Large intestine (tissue), 12 donors: ENCODE measurements around the gene PRR9. TPM values are rescaled to one million over a fixed set of nuclear protein-coding genes. Genes with fewer than 3 reads are reported as not detected.
"Not testable (repeated sequence)": the region's sequence is repeated elsewhere in the genome, so short reads cannot be mapped to it uniquely, and the experiment has no call there.

Experiments
- DNase-seq, 2 donors: peaks; one replicate each; pipeline versions ENCODE4 v3.0.0 to v3.0.0-alpha.2; 2013
- H3K27ac ChIP-seq: one replicate; pipeline ENCODE4 v1.5.1; 2013; ENCODE audit warnings: low read length
- H3K27me3 ChIP-seq: 2 replicates; pipeline ENCODE4 v1.6.1; 2013; ENCODE audit warnings: low read length; ENCODE audit not compliant: control insufficient read depth, insufficient read depth
- H3K36me3 ChIP-seq: 2 replicates; pipeline ENCODE4 v1.6.1; 2013; ENCODE audit warnings: low read length; ENCODE audit not compliant: control insufficient read depth, insufficient read depth
- H3K4me1 ChIP-seq: one replicate; pipeline ENCODE4 v1.6.1; 2013; ENCODE audit warnings: low read length; ENCODE audit not compliant: control insufficient read depth, insufficient read depth
- H3K4me3 ChIP-seq: one replicate; pipeline ENCODE4 v1.5.1; 2013; ENCODE audit warnings: low read length
- H3K9me3 ChIP-seq: one replicate; pipeline ENCODE4 v1.6.1; 2013; ENCODE audit warnings: mild to moderate bottlenecking, low read depth, low read length, moderate library complexity; ENCODE audit not compliant: control insufficient read depth
- WGBS: methylation state at CpG from one replicate; pipeline ENCODE4 v1.1.5; 2013; ENCODE audit warnings: low lambda C conversion rate; ENCODE audit not compliant: insufficient coverage; 5-methylcytosine and 5-hydroxymethylcytosine counted together
- long read RNA-seq, 11 donors: transcript quantifications; one replicate each; lab custom pipeline, GENCODE V29; 2026
- polyA plus RNA-seq: library from polyadenylated mRNA; unstranded; fragments of 120-200 nt; gene quantifications from one replicate; pipeline ENCODE4 v1.2.1, GENCODE V29; 2013

Gene PRR9, protein sequence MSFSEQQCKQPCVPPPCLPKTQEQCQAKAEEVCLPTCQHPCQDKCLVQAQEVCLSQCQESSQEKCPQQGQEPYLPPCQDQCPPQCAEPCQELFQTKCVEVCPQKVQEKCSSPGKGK
- 0.06 TPM for polyA plus RNA-seq
- long read RNA-seq, donor 1 = 0 reads
- long read RNA-seq, donor 2 = 0 reads
- long read RNA-seq, donor 3 = 0 reads
- long read RNA-seq, donor 4 = 0 reads
- long read RNA-seq, donor 5 = 0 reads
- long read RNA-seq, donor 6 = 0 reads
- long read RNA-seq, donor 7 = 0 reads
- long read RNA-seq, donor 8 = 0 reads
- long read RNA-seq, donor 9 = 0 reads
- long read RNA-seq, donor 10 = 0 reads
- long read RNA-seq, donor 11 = 0 reads

- Histone ChIP-seq H3K36me3 (no peaks in the 10 kb centered on the region), H3K27ac (no peak within 1 kb of the TSS), H3K27me3 (peaks cover 2% of the 10 kb centered on the region), H3K4me3 (no peak within 1 kb of the TSS), H3K9me3 (no peaks in the 10 kb centered on the region), H3K4me1 (peaks cover 4% of the 10 kb centered on the region)
- no peak for DNase-seq
- WGBS = no CpG with 5 or more reads among the region's 3 CpGs
Measured at GRCh38 chr1:153217212-153217611, at the start of gene PRR9. Gene PRR9, plus strand, starts transcription at chr1:153217584. Its CDS starts 561 bp downstream, at chr1:153218145.

DNA sequence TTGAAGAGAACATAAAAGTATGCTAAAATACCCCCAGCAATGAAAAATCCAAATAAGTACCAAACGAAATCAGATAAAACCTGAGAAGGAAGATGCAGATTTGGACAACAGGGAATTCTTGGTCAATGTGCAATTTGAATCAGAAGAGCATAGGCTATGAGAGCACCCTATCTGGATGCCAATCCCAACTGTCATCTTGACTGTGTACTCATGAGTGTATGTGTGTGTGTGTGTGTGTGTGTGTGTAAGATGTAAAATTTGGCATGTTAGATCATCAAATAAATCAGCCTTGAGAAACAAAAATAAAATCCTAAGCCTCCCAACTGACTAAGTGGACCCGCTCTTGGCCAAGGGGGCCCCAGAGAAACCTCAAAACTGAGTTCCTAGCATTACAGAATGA is 48.7 kb upstream of the PRR9 start:
- no peak for DNase-seq
- H3K4me1 ChIP-seq = no peaks in the 10 kb centered on the region
- no peaks in the 10 kb centered on the region for H3K36me3 ChIP-seq
- WGBS = no CpG with 5 or more reads among the region's 2 CpGs
- no peaks in the 10 kb centered on the region for H3K27me3 ChIP-seq
- H3K4me3 ChIP-seq = no peak overlapping the region
- H3K27ac ChIP-seq = no peak overlapping the region
- no peaks in the 10 kb centered on the region for H3K9me3 ChIP-seq

GRCh38 chr1:153174624-153175023 is 42.8 kb upstream of the PRR9 start:
- no peak for DNase-seq
- no peaks in the 10 kb centered on the region for H3K9me3 ChIP-seq
- H3K27ac ChIP-seq = no peak overlapping the region

GRCh38 chr1:153178922-153179321 is 38.5 kb upstream of the PRR9 start:
- Histone ChIP-seq H3K27ac (no peak overlapping the region), H3K9me3 (no peaks in the 10 kb centered on the region), H3K4me1 (no peaks in the 10 kb centered on the region), H3K4me3 (no peak overlapping the region), H3K27me3 (no peaks in the 10 kb centered on the region), H3K36me3 (no peaks in the 10 kb centered on the region)
- no peak for DNase-seq

More at GRCh38 chr1:153174624-153175023, 42.8 kb upstream of the PRR9 start:
- Histone ChIP-seq H3K27me3 (no peaks in the 10 kb centered on the region), H3K4me3 (no peak overlapping the region), H3K36me3 (no peaks in the 10 kb centered on the region), H3K4me1 (no peaks in the 10 kb centered on the region)

DNA sequence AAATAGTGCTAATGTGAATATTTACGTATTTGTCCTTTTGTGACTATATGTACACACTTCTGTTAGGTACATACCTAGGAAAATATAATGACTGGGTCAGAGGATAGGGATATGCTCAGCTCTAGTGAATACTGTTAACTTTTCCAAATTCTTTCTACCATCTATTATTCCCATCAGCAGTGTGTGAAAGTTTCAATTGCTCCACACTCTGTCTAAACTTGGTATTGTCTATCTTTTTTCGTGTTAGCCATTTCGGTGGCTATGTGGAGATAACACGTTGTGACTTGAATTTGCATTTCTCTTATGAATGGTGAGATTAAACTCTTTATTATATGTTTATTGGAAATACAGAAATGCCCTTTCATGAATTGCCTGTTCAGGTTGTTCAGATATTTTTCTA is 36.8 kb upstream of the PRR9 start:
- H3K27me3 ChIP-seq = no peaks in the 10 kb centered on the region
- DNase-seq = no peak
- H3K9me3 ChIP-seq = no peaks in the 10 kb centered on the region
- no peak overlapping the region for H3K4me3 ChIP-seq
- H3K4me1 ChIP-seq = no peaks in the 10 kb centered on the region
- whole genome bisulfite sequencing = 100% methylated on average over 1 of the region's 4 CpGs
- no peak overlapping the region for H3K27ac ChIP-seq
- H3K36me3 ChIP-seq = no peaks in the 10 kb centered on the region

DNA sequence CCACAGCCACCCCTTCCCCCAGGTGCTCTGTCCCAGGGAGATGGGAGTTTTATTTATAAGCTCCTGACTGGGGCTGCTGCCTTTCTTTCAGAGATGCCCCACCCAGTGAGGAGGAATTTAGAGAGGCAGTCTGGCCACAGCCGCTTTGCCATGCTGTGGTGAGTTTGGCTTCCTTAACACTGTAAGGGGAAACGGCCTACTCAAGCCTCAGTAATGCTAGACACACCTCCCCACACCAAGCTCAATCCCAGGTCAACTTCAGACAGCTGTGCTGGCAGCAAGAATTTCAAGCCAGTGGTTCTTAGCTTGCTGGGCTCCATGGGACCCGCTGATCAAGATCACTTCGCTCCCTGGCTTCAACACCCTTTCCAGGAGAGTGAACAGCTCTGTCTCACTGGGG is 29.1 kb upstream of the PRR9 start:
- not testable (repeated sequence) for H3K9me3 ChIP-seq, H3K27me3 ChIP-seq, H3K4me3 ChIP-seq, H3K36me3 ChIP-seq, H3K4me1 ChIP-seq, H3K27ac ChIP-seq, DNase-seq
- no CpG with 5 or more reads among the region's 4 CpGs for WGBS

GRCh38 chr1:153190373-153190772 is 27.0 kb upstream of the PRR9 start:
- no CpG with 5 or more reads among the region's 3 CpGs for WGBS
- H3K9me3 ChIP-seq = no peaks in the 10 kb centered on the region
- H3K27me3 ChIP-seq = no peaks in the 10 kb centered on the region
- no peak for DNase-seq
- H3K4me3 ChIP-seq = no peak overlapping the region
- H3K27ac ChIP-seq = no peak overlapping the region
- no peaks in the 10 kb centered on the region for H3K36me3 ChIP-seq
- H3K4me1 ChIP-seq = no peaks in the 10 kb centered on the region

GRCh38 chr1:153192697-153193096 is 24.7 kb upstream of the PRR9 start:
- H3K4me3 ChIP-seq = no peak overlapping the region
- H3K27ac ChIP-seq = no peak overlapping the region
- no CpG with 5 or more reads among the region's 3 CpGs for WGBS
- no peaks in the 10 kb centered on the region for H3K4me1 ChIP-seq
- H3K9me3 ChIP-seq = no peaks in the 10 kb centered on the region
- H3K27me3 ChIP-seq = no peaks in the 10 kb centered on the region
- DNase-seq = no peak
- H3K36me3 ChIP-seq = no peaks in the 10 kb centered on the region

GRCh38 chr1:153194331-153195050 is 22.9 kb upstream of the PRR9 start:
- Histone ChIP-seq H3K27ac (no peak overlapping the region), H3K36me3 (no peaks in the 10 kb centered on the region), H3K4me1 (no peaks in the 10 kb centered on the region), H3K4me3 (no peak overlapping the region), H3K27me3 (no peaks in the 10 kb centered on the region), H3K9me3 (no peaks in the 10 kb centered on the region)
- no peak for DNase-seq
- no CpG with 5 or more reads among the region's 3 CpGs for WGBS

DNA sequence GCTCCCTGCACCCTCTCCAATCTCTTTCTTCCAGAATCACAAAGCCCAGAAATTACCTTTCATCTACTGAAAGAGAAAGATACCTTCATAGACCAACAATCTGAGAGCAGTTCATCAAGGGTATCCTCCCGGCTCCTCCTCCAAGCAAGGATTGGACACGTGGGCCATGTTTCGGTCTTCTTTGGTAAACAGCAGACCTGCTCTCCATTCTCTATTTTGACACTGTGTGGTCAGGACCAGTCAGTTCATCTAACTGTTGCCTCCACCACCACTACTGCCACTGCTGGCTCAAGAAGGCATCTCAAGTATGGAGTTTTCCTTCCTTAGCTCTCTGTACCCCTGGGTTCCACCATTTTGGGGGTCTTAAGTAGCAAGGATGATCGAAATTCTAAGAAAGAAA is 22.2 kb upstream of the PRR9 start:
- Histone ChIP-seq H3K27ac (no peak overlapping the region), H3K9me3 (no peaks in the 10 kb centered on the region), H3K27me3 (no peaks in the 10 kb centered on the region), H3K36me3 (no peaks in the 10 kb centered on the region), H3K4me1 (no peaks in the 10 kb centered on the region), H3K4me3 (no peak overlapping the region)
- WGBS = no CpG with 5 or more reads among the region's 4 CpGs
- no peak for DNase-seq

DNA sequence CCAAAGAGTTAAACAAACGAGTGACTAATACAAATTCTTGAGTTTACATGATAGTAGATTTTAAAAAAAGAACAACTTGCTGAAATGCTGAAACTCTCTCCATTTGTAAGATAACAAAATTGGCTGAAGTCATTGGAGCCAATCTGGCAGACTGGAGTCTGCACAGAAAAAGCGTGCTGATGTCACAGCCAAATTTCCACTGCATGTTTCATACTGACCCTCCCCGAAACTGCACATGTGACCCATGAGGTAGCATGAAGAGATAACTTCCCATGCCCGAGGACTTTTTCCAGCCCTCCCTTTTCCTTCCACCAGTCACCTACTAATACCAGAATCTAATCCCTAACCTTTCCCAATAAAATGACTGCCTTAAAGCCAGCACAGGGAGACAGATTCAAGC is 15.4 kb upstream of the PRR9 start:
- Histone ChIP-seq H3K36me3 (no peaks in the 10 kb centered on the region), H3K4me1 (no peaks in the 10 kb centered on the region), H3K27me3 (peaks cover 2% of the 10 kb centered on the region), H3K9me3 (no peaks in the 10 kb centered on the region), H3K27ac (no peak overlapping the region), H3K4me3 (no peak overlapping the region)
- DNase-seq = no peak
- WGBS = 80% methylated on average over 1 of the region's 4 CpGs
